SK-N-SH (cell line): ENCODE results near the gene EVC. TPM values are rescaled to one million over a fixed set of nuclear protein-coding genes. Genes with fewer than 3 reads are reported as not detected.

Source experiments
- CTCF ChIA-PET: fragments of 300-600, 350-600 bp; formaldehyde crosslinking; extraction: SDS; loops from one replicate; lab custom pipeline; 2021; lab: Yijun Ruan, JAX
- POLR2A ChIA-PET: fragments of 350-600 bp; sonication (Branson Sonifier 250); formaldehyde crosslinking; extraction: SDS; loops from one replicate; lab custom pipeline; 2020; ENCODE audit warnings: antibody characterized with exemption, inconsistent platforms; lab: Yijun Ruan, JAX
- DNase-seq: peaks from one replicate; pipeline ENCODE4 v3.0.0; 2012
- H2AFZ ChIP-seq: fragments of 200-600 bp; sonication (generic); 2 replicates; pipeline ENCODE4 v1.8.1; 2016; ENCODE audit warnings: antibody characterized with exemption, mild to moderate bottlenecking, low read depth
- H3F3A ChIP-seq: fragments of 200-600 bp; sonication (generic); replicated peaks from 2 replicates; pipeline ENCODE3; 2016; ENCODE audit warnings: antibody characterized with exemption, mild to moderate bottlenecking; ENCODE audit not compliant: insufficient read depth
- H3K27ac ChIP-seq, 2 experiments: fragments of 200-500 bp in 1 of 2; fragments of 200-600 bp in 1 of 2; sonication (Bioruptor generic) in 1 of 2; sonication (generic), shearing (Covaris generic) in 1 of 2; 2 replicates each; pipeline versions ENCODE4 v1.5.1 to v1.6.1; 2014 to 2016; ENCODE audit warnings: low read depth in 2 of 2, inconsistent platforms in 1 of 2, low read length in 1 of 2, mild to moderate bottlenecking in 1 of 2, mixed read lengths in 1 of 2
- H3K27me3 ChIP-seq: fragments of 200-600 bp; sonication (generic), shearing (Covaris generic); 2 replicates; pipeline ENCODE4 v1.6.1; 2016; ENCODE audit warnings: mixed run types; ENCODE audit not compliant: insufficient read depth
- H3K36me3 ChIP-seq, 2 experiments: fragments of 200-500 bp in 1 of 2; fragments of 200-600 bp in 1 of 2; sonication (Bioruptor generic) in 1 of 2; sonication (generic) in 1 of 2; replicated peaks in 1 of 2; 2 replicates each; pipeline versions ENCODE3 to v1.5.1; 2014 to 2016; ENCODE audit warnings: low read length in 1 of 2, mild to moderate bottlenecking in 1 of 2; ENCODE audit not compliant: insufficient read depth in 2 of 2, control insufficient read depth in 1 of 2
- H3K4me1 ChIP-seq, 2 experiments: fragments of 200-500 bp in 1 of 2; fragments of 200-600 bp in 1 of 2; sonication (Bioruptor generic) in 1 of 2; sonication (generic), shearing (Covaris generic) in 1 of 2; 2 replicates each; pipeline versions ENCODE4 v1.5.1 to v1.6.1; 2014 to 2016; ENCODE audit warnings: low read depth in 1 of 2, low read length in 1 of 2, mixed run types in 1 of 2; ENCODE audit not compliant: insufficient read depth in 2 of 2, control insufficient read depth in 1 of 2
- H3K4me2 ChIP-seq: fragments of 200-600 bp; sonication (generic), shearing (Covaris generic); 2 replicates; pipeline ENCODE4 v1.6.1; 2017; ENCODE audit warnings: mixed run types
- H3K4me3 ChIP-seq, 2 experiments: fragments of 200-500 bp in 1 of 2; fragments of 200-600 bp in 1 of 2; sonication (Bioruptor generic) in 1 of 2; sonication (generic), shearing (Covaris generic) in 1 of 2; 2 replicates each; pipeline versions ENCODE4 v1.5.1 to v1.8.1; 2014 to 2016; ENCODE audit warnings: low read depth in 2 of 2, inconsistent platforms in 1 of 2, low read length in 1 of 2, mild to moderate bottlenecking in 1 of 2, mixed read lengths in 1 of 2, moderate library complexity in 1 of 2
- H3K79me2 ChIP-seq: fragments of 200-600 bp; sonication (generic); 2 replicates; pipeline ENCODE4 v1.8.1; 2017; ENCODE audit warnings: mild to moderate bottlenecking; ENCODE audit not compliant: insufficient read depth
- H3K9ac ChIP-seq: fragments of 200-600 bp; sonication (generic); 2 replicates; pipeline ENCODE4 v1.6.1; 2017; ENCODE audit warnings: mixed run types
- H3K9me2 ChIP-seq: fragments of 200-600 bp; sonication (generic); 2 replicates; pipeline ENCODE4 v1.6.1; 2017; ENCODE audit warnings: mixed run types
- H3K9me3 ChIP-seq: fragments of 200-600 bp; sonication (generic); 2 replicates; pipeline ENCODE4 v1.6.1; 2017; ENCODE audit warnings: mixed run types, mild to moderate bottlenecking, moderate library complexity
- H4K20me1 ChIP-seq: fragments of 200-600 bp; sonication (generic); 2 replicates; pipeline ENCODE4 v1.6.1; 2017; ENCODE audit warnings: mild to moderate bottlenecking, mixed run types; ENCODE audit not compliant: insufficient read depth
- CTCF ChIP-seq: fragments of 200-600 bp; sonication (generic); IDR thresholded peaks from 2 replicates; pipeline ENCODE4 v1.6.1; 2017; ENCODE audit warnings: antibody characterized with exemption, mild to moderate bottlenecking, moderate library complexity
- EP300 ChIP-seq, 2 experiments: IDR thresholded peaks; 2 replicates each; pipeline versions ENCODE4 v1.4.0 to v1.6.1; 2012; ENCODE audit warnings: borderline replicate concordance in 1 of 2, low read depth in 1 of 2, low read length in 1 of 2
- EZH2phosphoT487 ChIP-seq: fragments of 200-600 bp; sonication (generic); IDR thresholded peaks from 2 replicates; pipeline ENCODE4 v1.6.1; 2017; ENCODE audit warnings: low read depth, mixed run types, mild to moderate bottlenecking, antibody characterized with exemption, moderate library complexity, borderline replicate concordance
- FOSL2 ChIP-seq: IDR thresholded peaks from 2 replicates; pipeline ENCODE4 v1.4.0; 2012; ENCODE audit warnings: low read depth, mild to moderate bottlenecking, moderate library complexity, borderline replicate concordance
- FOXJ3 ChIP-seq: sonication (generic); formaldehyde crosslinking; IDR thresholded peaks from 2 replicates; pipeline ENCODE4 v1.5.1; 2020; ENCODE audit warnings: mild to moderate bottlenecking, missing genetic modification reagents
- FOXM1 ChIP-seq: IDR thresholded peaks from 2 replicates; pipeline ENCODE4 v1.4.0; 2012; ENCODE audit warnings: low read depth, mild to moderate bottlenecking
- IRF3 ChIP-seq: fragments of 150-350 bp; IDR thresholded peaks from 2 replicates; pipeline ENCODE4 v1.6.1; 2016; ENCODE audit warnings: mild to moderate bottlenecking, low read depth, low read length
- MAX ChIP-seq: IDR thresholded peaks from 2 replicates; pipeline ENCODE4 v1.4.0; 2012; ENCODE audit warnings: low read depth
- MEF2A ChIP-seq: IDR thresholded peaks from 2 replicates; pipeline ENCODE4 v1.4.0; 2012; ENCODE audit warnings: low read depth, borderline replicate concordance
- MXI1 ChIP-seq: IDR thresholded peaks from 2 replicates; pipeline ENCODE4 v1.6.1; 2012; ENCODE audit warnings: mild to moderate bottlenecking, low read depth, low read length, improper control_type of control experiment
- POLR2AphosphoS5 ChIP-seq: IDR thresholded peaks from 2 replicates; pipeline ENCODE4 v1.6.1; 2012; ENCODE audit warnings: low read depth, low read length
- RAD21 ChIP-seq: IDR thresholded peaks from 2 replicates; pipeline ENCODE4 v1.6.1; 2012; ENCODE audit warnings: mild to moderate bottlenecking, low read length
- RCOR1 ChIP-seq: fragments of 150-350 bp; IDR thresholded peaks from 2 replicates; pipeline ENCODE4 v1.6.1; 2017; ENCODE audit warnings: antibody characterized with exemption, low read length
- SMC3 ChIP-seq: IDR thresholded peaks from 2 replicates; pipeline ENCODE4 v1.6.1; 2012; ENCODE audit warnings: low read depth, low read length, improper control_type of control experiment
- TCF12 ChIP-seq: IDR thresholded peaks from 2 replicates; pipeline ENCODE4 v1.4.0; 2012
- YY1 ChIP-seq: IDR thresholded peaks from 2 replicates; pipeline ENCODE4 v1.4.0; 2012; ENCODE audit warnings: low read depth, mild to moderate bottlenecking
- ZBTB33 ChIP-seq: IDR thresholded peaks from 2 replicates; pipeline ENCODE4 v1.4.0; 2012; ENCODE audit warnings: low read depth, borderline replicate concordance
- WGBS: methylation state at CpG from one replicate; pipeline ENCODE4 v1.1.6; 2017; ENCODE audit warnings: low lambda C conversion rate; 5-methylcytosine and 5-hydroxymethylcytosine counted together
- polyA plus RNA-seq, 3 experiments: library from polyadenylated mRNA; depleted of rRNA; stranded (reverse); fragments of >200 nt; gene quantifications; 2 replicates each; pipeline ENCODE4 v1.2.3, GENCODE V29; 2012

Gene EVC
- polyA plus RNA-seq, 1 of the 3 experiments (the other 2 are of a cell fraction): 3.8 TPM

- H3K27ac ChIP-seq: no peak overlapping the region
- H3F3A ChIP-seq: no peaks in the 10 kb centered on the region
- no peak for TF ChIP-seq MXI1
- TF ChIP-seq SMC3: no peak
- no peak for TF ChIP-seq RCOR1
- no peak overlapping the region for H2AFZ ChIP-seq
- no peaks in the 10 kb centered on the region for H4K20me1 ChIP-seq
- ChIA-PET CTCF (no interaction called here), POLR2A (no interaction called here)
- H3K4me3 ChIP-seq: no peak overlapping the region
- H3K9me2 ChIP-seq: no peaks in the 10 kb centered on the region
- no peak overlapping the region for H3K4me2 ChIP-seq
- no peaks in the 10 kb centered on the region for H3K27me3 ChIP-seq
- no peaks in the 10 kb centered on the region for H3K79me2 ChIP-seq
- H3K9me3 ChIP-seq: no peaks in the 10 kb centered on the region; the same call in 1 of the 2 replicates
- H3K9ac ChIP-seq: no peak overlapping the region
- peaks cover 20 to 25% of the 10 kb centered on the region in 2 experiments for H3K36me3 ChIP-seq
- peaks cover 0 to 2% of the 10 kb centered on the region in 2 experiments; a peak in 1 of 4 replicates for H3K4me1 ChIP-seq
- no peak for DNase-seq
- WGBS: 89% methylated on average over 5 of the region's 5 CpGs
Measured at GRCh38 chr4:5795580-5795979, 84.6 kb downstream of the EVC start.

- Histone ChIP-seq H3K27me3 (no peaks in the 10 kb centered on the region), H3K9me2 (no peaks in the 10 kb centered on the region), H3K4me1 (peaks cover 0 to 2% of the 10 kb centered on the region in 2 experiments; a peak in 1 of 4 replicates), H3K79me2 (no peaks in the 10 kb centered on the region), H3K36me3 (peaks cover 20 to 28% of the 10 kb centered on the region in 2 experiments), H2AFZ (no peak overlapping the region), H4K20me1 (no peaks in the 10 kb centered on the region), H3K9ac (no peak overlapping the region), H3K9me3 (no peaks in the 10 kb centered on the region; the same call in 1 of the 2 replicates), H3K27ac (no peak overlapping the region), H3K4me2 (no peak overlapping the region), H3K4me3 (no peak overlapping the region), H3F3A (no peaks in the 10 kb centered on the region)
- CTCF ChIA-PET: interaction anchor here (0.8 to 1.0 kb wide), 2 partner anchors 24 to 397 kb away, joined by 3 read pairs; no protein-coding TSS in a partner anchor
- DNase-seq: no peak
- no peak for TF ChIP-seq RCOR1
- no peak for TF ChIP-seq RAD21
- WGBS: 92% methylated on average over 10 of the region's 18 CpGs
- POLR2A ChIA-PET: no interaction called here
Measured at GRCh38 chr4:5796976-5797375, 86.0 kb downstream of the EVC start.

GRCh38 chr4:5797866-5798265, 86.9 kb downstream of the EVC start:
- H3K9me3 ChIP-seq: no peaks in the 10 kb centered on the region; the same call in 1 of the 2 replicates
- no peaks in the 10 kb centered on the region for H4K20me1 ChIP-seq
- peaks cover 0 to 2% of the 10 kb centered on the region in 2 experiments; a peak in 1 of 4 replicates for H3K4me1 ChIP-seq
- ChIA-PET CTCF (no interaction called here), POLR2A (no interaction called here)
- H3K79me2 ChIP-seq: no peaks in the 10 kb centered on the region
- peaks cover 20 to 36% of the 10 kb centered on the region in 2 experiments for H3K36me3 ChIP-seq
- H3K4me2 ChIP-seq: no peak overlapping the region
- 93% methylated on average over 6 of the region's 6 CpGs for WGBS
- no peak overlapping the region for H3K9ac ChIP-seq
- no peak for DNase-seq
- no peak overlapping the region for H2AFZ ChIP-seq
- no peaks in the 10 kb centered on the region for H3K27me3 ChIP-seq
- H3K27ac ChIP-seq: no peak overlapping the region
- no peak overlapping the region for H3K4me3 ChIP-seq
- H3K9me2 ChIP-seq: no peaks in the 10 kb centered on the region
- no peaks in the 10 kb centered on the region for H3F3A ChIP-seq
- no peak for TF ChIP-seq TCF12
- TF ChIP-seq ZBTB33: no peak
- no peak for TF ChIP-seq FOSL2
- no peak for TF ChIP-seq POLR2AphosphoS5
- TF ChIP-seq MXI1: no peak
- TF ChIP-seq MAX: no peak
- TF ChIP-seq IRF3: no peak
- TF ChIP-seq YY1: no peak
- no peak for TF ChIP-seq EZH2phosphoT487
- no peak for TF ChIP-seq CTCF
- no peak for TF ChIP-seq FOXM1
- TF ChIP-seq SMC3: no peak
- no peak for TF ChIP-seq MEF2A
- no peak for TF ChIP-seq EP300 (IDR thresholded peaks at IDR 0.05; ENCODE audit: borderline replicate concordance in 1 of 2, low read depth in 1 of 2, low read length in 1 of 2)
- no peak for TF ChIP-seq FOXJ3
